Ammon's horn (tissue), 1 donor: ENCODE data around the gene KLF3.

ENCODE experiments used
- DNase-seq: peaks from one replicate; pipeline ENCODE4 v3.0.0-alpha.2; 2016; ENCODE audit warnings: low spot score

KLF3 gene

GRCh38 chr4:38656111-38656510 lies 7.9 kb upstream of the KLF3 start:
- DNase-seq, result no peak

GRCh38 chr4:38659346-38659745 lies 4.7 kb upstream of the KLF3 start:
- DNase-seq, result no peak

DNA sequence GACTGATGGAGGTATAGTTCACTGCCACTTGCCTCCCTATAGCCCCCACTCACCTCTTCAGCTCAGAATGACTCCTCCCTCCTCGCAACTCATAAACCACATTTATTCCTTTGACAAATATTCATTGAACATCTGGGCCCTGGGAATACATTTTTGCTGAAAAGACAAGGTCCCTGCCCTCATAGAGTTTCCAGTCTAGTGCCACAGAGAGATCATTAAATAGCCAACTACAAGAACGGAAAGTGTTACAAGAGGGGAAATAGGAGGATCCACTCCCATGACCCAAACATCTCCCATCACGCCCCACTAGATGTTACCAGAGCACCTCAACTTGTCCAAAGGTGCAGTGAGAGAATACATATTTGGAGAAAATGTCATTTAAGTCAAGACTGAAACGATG lies 3.2 kb upstream of the KLF3 start:
- no peak for DNase-seq

DNA sequence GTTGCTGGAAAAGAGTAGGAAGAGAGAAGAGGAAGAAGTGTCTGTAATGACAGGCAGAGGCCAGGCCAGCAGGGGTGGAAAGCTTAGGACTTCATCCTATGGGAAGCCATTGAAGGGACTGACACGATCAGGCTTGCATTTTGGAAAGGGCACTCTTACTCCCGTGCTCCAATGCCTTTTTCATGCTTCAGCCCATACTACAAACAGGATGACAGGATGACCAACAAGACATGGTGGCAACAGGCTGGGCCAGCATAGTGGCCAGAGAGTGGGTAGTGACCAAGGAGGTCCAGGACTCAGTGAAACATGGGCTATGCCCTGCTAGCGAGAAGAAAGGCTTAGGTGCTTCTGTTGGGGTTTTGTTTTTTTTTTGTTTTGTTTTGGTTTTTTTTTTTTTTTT lies 2.6 kb upstream of the KLF3 start:
- no peak for DNase-seq

- no peak for DNase-seq
These were observed 1.4 kb upstream of the KLF3 start for GRCh38 chr4:38662522-38663089.

DNA sequence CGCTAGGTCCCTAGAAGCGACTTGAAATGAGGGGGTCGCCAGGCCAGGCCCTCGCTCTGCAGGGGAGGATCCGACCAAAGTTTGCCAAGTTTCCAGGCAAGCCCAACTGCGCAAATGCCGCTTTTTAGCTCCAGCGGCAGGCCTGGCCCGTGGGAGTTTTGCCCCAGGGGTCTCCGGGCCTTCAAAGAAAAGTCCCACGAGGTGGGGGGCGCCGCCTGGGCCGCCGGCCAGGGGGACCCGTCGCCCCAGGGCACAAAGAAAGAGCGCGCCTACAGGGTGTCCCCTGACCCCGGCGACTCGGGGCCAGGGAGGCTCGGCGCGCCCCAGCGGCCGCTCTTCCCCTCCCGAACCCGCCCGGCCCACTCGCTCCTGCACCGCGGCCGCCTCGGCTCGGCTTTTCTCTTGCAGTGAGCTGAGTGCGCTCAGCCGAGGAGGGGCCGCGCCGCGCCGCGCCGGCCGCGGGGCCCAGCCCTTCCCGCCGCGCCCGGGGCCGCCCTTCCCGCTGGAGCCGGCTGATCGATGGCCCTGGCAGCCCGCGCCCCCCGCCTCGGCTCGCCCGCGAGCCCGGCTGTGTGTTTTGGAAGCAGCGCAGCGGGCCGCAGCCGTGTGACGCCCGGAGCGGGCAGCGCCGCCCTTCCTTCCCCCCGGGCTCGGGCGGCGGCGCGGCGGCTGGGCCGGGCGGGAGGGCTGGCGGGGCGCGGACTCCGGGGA lies 754 bp upstream of the KLF3 start:
- DNase-seq, result peak; percentile 22

DNA sequence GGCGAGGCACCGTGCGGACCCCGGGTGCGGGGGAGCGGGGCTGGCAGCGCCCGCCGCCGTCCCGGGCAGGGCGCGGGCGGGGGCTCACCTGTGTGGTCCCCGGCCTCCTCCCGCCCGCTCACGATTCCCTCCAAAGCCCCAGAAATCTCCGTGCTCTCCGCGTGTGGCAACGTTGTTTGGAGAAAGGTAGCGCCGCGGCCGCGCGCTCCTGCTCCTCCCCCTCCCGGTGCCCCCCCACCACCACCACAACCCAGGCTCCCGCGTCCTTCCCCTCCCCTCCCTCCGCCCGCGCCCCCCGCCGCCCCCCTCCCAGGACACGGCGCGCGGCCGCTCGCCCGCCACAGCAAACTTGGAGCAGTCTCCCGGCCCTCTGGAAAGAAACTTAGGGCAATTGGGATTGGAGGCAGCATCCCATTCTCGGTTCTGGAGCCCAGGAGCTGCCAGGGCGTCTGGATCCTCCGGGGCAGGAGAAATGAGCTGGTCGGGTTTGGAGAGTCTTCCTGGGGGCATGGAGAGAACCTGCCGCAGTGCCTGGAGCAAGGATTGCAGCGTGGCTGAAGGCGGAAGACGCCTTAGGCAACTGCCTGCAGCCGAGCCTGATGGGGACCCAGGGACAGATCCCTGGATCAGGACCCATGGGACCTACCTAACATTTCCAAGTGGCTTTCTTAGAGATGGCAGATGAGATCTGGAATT lies 855 bp downstream of the KLF3 start:
- DNase-seq, result peak; percentile 78

- DNase-seq, result no peak
These were observed 1.8 kb downstream of the KLF3 start for GRCh38 chr4:38665551-38666411.

- DNase-seq, result peak; percentile 9
These were observed 2.7 kb downstream of the KLF3 start for GRCh38 chr4:38666766-38667084.

DNA sequence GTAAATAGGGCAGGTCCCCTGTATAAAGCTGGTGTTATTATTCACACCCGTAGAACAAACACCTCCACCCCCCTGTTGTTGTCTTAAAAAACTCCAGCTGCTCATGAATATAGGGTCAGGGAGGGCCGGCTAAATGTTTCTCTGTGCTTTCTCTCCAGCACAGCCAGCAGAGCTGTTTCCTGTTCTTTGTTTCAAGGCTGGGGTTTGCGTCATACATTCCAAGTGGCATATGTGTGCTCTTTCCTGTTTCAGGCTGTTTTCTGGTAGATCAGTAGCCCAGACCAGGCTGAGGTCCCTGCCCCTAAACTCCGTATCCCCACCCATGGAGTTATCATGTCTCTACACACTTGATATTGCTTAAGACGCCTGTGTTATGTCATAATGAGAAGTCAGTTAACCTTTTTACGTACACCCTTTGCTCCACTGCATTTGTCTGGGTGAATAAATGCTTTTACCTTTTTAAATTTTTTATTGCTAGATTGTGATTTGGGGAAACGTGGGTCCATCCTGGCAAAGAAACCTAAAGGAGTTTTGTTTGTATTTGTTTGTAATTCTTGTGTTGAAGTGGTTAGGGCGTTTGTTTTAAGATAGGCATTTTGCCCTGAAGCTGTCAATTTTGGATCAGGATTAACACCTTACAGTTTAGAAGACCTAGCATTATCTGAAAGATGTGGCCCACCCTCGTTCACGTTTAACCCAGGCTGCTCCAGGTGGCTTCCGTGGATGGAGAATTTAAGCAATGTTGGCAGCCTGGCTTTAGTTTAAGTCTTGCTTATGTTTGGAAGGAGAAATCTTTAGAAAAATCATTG lies 3.3 kb downstream of the KLF3 start:
- DNase-seq, result peak; percentile 91

GRCh38 chr4:38668203-38668971 lies 4.4 kb downstream of the KLF3 start:
- DNase-seq, result no peak

GRCh38 chr4:38669208-38669607 lies 5.2 kb downstream of the KLF3 start:
- no peak for DNase-seq

GRCh38 chr4:38670109-38670901 lies 6.3 kb downstream of the KLF3 start:
- no peak for DNase-seq

- peak; percentile 23 for DNase-seq
These were observed 7.1 kb downstream of the KLF3 start for GRCh38 chr4:38670939-38671591.

GRCh38 chr4:38671592-38671940 lies 7.6 kb downstream of the KLF3 start:
- DNase-seq, result no peak

GRCh38 chr4:38672074-38672396 lies 8.0 kb downstream of the KLF3 start:
- no peak for DNase-seq

DNA sequence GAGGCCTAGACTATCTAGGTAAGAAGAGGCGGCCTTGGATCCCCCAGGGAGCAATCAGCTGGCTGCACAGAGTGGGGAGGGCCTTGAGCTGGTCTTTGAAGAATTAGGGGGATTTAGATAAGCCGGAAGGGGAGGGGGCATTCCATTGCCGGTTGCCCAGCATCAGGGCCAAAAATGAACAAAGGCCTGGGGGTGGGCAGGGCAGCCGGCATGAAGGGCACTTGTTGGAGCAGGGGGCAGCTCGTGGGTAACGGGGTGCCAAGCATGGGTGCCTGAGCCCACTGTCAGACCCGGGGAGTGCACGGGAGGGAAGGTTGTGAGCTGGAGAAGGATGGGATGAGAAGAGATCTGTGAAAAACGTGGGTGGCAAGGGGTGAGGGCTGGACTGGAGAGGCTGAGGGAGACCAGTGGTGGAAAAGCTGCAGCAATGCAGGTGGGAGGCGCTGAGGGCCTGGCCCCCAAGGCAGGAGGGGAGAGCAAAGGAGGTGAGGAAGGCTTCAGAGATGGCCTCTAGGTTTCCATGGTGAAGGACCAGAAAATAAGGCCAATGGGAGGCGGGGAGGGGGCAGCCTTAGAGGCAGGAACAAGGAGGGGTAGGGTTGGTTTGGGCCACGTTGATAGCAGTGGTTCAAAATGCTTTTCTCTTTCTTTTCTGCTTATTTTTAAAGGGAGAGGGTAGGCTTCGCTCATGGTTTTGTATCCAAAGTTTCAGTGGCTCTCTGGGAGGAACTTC lies 8.6 kb downstream of the KLF3 start:
- DNase-seq, result peak; percentile 12

DNA sequence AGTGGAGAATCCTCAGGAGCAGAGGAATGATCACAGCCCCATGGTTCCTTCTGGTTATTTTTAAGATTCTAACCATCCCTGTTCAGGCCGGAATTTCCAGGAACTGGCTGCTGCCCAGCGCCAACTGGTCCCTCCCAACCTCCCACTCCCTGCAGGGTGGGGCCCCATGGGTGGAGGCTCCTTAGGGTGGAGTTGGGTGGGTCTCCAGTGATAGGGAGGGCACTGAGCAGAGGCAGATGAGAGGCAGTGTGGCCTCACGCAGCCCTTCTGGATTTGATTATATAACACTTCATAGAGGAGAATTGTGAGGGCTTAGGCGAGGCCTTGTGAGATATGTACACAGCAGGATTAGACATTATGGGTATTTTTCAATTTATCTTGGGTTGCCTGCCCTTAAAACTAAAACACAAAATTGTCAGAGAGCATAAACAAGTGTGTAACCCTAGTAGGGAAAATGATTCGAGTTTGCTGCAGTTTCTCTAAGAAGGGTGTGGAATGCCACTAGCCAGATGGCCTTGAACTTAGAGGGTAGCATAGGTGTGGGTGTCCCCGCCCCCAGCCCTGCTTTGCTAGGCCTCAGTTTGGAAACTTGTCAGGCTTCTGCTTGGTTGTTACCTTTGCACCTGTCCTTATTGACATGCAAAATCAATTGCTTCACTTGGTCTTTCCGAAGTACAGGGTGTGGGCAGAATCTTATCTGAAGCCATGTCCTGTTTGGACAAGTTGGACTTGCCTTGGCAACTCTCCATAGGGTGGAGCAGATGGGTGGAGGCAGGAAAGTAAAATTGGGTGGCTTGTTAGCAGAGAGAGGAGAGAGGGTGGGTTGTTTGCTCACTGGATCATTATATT lies 9.4 kb downstream of the KLF3 start:
- DNase-seq, result peak; percentile 30
